Stimulated activated CD8-positive, alpha-beta memory T cell treated with anti-CD3 and anti-CD28 coated beads, Interleukin-7, amount 100 ng/mL, for 4 hours (primary cell): ENCODE data around the gene MTIF2.
"Not testable (repeated sequence)": the region's sequence is repeated elsewhere in the genome, so short reads cannot be mapped to it uniquely, and the experiment has no call there.

Experiments
- DNase-seq, 2 donors: peaks; one replicate each; pipeline ENCODE4 v3.0.0-alpha.2; 2020; ENCODE audit warnings: low read depth in 2 of 2

The MTIF2 gene

GRCh38 chr2:55268907-55269644, at the start of gene MTIF2:
TSS of gene MTIF2 (minus strand) at chr2:55269231. CDS start at chr2:55263858, 5,373 bp downstream.
- peak; percentile 83 for DNase-seq

- no peak for DNase-seq
Measured at GRCh38 chr2:55314985-55315384, 46.0 kb upstream of the MTIF2 start.

GRCh38 chr2:55311444-55311870, 42.4 kb upstream of the MTIF2 start:
- DNase-seq = no peak

- no peak for DNase-seq
Measured at GRCh38 chr2:55309446-55309845, 40.4 kb upstream of the MTIF2 start.

- DNase-seq = no peak
Measured at GRCh38 chr2:55302241-55302640, 33.2 kb upstream of the MTIF2 start.

GRCh38 chr2:55301277-55301676, 32.2 kb upstream of the MTIF2 start:
- DNase-seq = no peak

GRCh38 chr2:55296393-55296792, 27.4 kb upstream of the MTIF2 start:
- no peak for DNase-seq

- no peak for DNase-seq
Measured at GRCh38 chr2:55283083-55283482, 14.1 kb upstream of the MTIF2 start.

GRCh38 chr2:55282110-55282917, 13.3 kb upstream of the MTIF2 start:
- DNase-seq = peak; percentile 70 to 83

GRCh38 chr2:55280851-55281546, 12.0 kb upstream of the MTIF2 start:
- DNase-seq = not testable (repeated sequence)

GRCh38 chr2:55279859-55280424, 10.9 kb upstream of the MTIF2 start:
- not testable (repeated sequence) for DNase-seq

- not testable (repeated sequence) for DNase-seq
Measured at GRCh38 chr2:55279214-55279835, 10.3 kb upstream of the MTIF2 start.

GRCh38 chr2:55277310-55277709, 8.3 kb upstream of the MTIF2 start:
- DNase-seq = no peak

GRCh38 chr2:55274346-55274745, 5.3 kb upstream of the MTIF2 start:
- not testable (repeated sequence) for DNase-seq

- DNase-seq = no peak
Measured at GRCh38 chr2:55269645-55269990, 587 bp upstream of the MTIF2 start.

GRCh38 chr2:55268288-55268906, 634 bp downstream of the MTIF2 start:
- DNase-seq = no peak

GRCh38 chr2:55259586-55259985, 9.4 kb downstream of the MTIF2 start:
- DNase-seq = not testable (repeated sequence)

- no peak for DNase-seq
Measured at GRCh38 chr2:55252832-55253231, 16.2 kb downstream of the MTIF2 start.

- DNase-seq = no peak
Measured at GRCh38 chr2:55247025-55247424, 22.0 kb downstream of the MTIF2 start.

GRCh38 chr2:55245411-55245810, 23.6 kb downstream of the MTIF2 start:
- no peak for DNase-seq

GRCh38 chr2:55242617-55243016, 26.4 kb downstream of the MTIF2 start:
- DNase-seq = no peak
